ENCODE results near the gene TENT4A.
A peak's percentile ranks its signal among the peaks of the same experiment; 100 is the strongest.

The TENT4A gene

DNA sequence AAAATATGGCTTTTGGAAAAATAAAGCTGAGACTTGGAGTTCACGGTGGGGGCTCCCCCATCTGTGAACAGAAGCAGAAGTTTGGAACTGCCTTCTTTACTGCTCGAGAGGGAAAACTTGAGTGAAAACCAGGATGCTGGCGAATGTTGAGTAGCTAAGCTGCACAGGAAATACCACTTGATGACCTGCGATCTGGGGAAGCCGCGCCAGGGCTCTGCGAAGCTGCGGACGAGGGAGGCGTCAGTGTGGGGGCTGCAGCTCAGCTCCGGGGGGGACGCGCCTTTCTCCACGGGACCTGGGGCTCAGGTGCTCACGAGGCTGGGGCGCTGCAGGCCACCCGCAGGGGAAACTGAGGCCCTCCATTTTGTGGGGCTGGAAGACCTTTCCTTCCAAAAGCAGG lies 62.3 kb downstream of the TENT4A start:
- no peak for DNase-seq

DNA sequence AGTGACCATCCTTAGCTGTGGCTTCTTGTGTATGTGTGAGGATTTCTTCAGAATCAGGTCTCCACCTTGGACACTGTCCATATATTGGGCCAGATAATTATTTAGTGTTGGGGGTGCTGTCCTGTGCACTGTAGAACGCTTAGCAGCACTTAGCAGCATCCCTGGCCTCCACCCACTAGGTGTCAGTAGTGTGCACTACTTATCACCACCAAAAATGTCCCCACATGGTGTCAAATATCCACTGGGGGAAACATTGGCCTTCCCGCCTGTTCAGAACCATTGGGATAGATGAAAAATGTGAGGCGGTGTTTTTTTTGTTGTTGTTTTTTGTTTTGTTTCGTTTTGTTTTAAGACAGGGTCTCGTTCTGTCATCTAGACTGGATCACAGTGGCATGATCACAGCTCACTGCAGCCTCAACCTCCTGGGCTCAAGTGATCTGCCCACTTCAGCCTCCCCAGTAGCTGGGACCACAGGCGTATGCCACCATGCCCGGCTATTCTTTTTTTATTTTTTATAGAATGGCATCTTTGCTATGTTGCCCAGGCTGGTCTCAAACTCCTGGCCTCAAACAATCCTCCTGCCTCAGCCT lies 67.7 kb downstream of the TENT4A start:
- peak; percentile 21 for DNase-seq

DNA sequence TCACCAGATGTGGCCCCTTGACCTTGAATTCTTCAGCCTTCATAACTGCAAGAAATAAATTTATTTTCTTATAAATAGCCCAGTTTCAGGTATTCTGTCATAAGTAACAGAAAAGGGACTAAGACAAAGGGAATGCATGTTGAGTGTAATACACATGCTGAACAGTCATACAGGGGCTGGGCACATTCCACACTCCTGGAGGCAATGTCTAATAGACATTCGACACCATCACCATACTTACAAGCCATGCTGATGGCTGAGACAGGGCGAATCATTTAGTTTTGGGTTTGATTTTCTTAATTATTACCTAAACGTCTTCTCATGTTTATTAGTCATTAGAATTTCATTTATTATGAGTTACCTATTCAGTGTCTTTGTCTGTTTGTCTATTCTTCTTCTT lies 68.5 kb downstream of the TENT4A start:
- DNase-seq = no peak

DNA sequence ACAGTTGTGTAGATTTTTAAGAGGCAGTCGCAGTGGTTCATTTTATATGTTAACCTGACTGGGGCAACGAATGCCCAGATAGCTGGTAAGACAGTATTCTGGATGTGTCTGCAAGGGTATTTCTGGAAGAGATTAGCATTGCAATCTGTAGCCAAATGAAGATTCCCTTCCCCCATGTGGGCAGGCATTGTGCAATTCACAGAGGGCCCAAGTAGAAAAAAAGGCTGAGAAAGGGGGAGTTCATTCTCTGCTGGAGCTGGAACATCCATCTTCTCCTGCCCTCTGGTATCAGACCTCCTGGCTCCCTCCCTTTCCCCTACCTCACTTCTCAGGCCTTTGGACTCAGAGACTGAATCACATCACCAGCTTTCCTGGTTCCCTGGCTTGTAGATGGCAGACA lies 70.6 kb downstream of the TENT4A start:
- no peak for DNase-seq

DNA sequence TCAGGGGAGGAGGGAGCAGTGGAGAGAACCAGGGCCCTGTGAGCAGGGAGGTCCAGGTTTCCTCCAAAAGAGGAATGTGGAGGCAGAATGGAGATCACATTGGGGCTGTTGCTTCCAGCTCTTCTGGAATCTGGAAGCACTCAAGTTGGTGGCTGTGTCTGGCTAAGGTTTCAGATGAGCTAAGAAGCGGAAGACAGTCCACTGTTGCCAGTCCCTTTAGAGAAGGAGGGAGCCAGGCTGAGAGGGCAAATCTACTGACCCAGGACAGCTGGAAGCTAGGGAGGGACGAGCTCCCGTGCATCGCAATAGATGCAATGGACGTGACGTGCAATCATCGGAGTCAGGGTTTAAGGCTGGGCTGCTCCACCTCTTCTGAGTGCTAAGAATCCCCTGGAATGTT lies 71.2 kb downstream of the TENT4A start:
- DNase-seq = no peak

DNA sequence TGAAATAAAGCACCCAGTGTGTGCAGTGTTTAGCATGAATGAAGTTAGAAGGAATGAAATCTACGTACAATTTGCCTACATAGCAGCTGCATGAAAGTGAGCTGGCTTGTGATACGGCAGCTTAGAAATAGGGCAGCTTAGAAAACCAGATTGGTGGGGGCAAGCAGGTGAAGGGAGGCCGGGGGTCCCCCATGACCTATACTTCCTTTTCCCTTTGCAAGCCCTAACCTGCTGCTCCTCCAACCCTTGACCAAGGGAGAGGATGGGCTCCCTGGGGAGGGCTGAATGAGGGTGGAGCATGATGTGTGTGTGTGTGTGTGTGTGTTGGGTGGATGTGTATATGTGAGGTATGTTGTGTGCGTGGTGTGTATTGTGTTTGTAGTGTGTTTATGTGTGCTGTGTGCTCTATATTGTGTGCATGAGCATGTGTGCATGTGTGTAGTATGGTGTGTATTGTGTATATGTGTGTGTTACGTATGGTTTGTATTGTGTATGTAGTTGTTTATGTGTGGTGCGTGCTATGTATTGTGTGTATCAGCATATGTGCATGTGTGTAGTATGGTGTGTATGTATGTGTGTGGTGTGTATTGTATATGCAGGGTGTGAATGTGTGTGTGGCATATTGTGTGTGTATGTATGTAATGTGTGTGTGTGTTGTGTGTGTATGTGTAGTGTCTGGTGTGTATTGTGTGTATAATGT lies 72.1 kb downstream of the TENT4A start:
- no peak for DNase-seq

DNA sequence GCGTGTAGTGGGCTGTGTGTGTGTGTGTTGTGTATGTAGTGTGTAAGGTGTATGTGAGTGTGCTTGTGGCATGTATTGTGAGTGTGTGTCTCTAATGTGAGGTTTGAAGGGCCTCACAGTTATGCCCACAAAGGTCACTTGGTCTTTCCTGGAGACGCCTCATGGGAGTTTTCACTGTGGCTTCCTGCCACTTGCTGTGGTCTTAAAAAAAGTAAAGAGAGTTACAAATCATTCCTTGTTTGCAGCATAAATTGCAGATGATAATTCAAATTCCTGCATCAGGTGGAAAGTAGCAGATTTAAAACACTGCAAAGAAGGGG lies 72.6 kb downstream of the TENT4A start:
- DNase-seq = no peak

DNA sequence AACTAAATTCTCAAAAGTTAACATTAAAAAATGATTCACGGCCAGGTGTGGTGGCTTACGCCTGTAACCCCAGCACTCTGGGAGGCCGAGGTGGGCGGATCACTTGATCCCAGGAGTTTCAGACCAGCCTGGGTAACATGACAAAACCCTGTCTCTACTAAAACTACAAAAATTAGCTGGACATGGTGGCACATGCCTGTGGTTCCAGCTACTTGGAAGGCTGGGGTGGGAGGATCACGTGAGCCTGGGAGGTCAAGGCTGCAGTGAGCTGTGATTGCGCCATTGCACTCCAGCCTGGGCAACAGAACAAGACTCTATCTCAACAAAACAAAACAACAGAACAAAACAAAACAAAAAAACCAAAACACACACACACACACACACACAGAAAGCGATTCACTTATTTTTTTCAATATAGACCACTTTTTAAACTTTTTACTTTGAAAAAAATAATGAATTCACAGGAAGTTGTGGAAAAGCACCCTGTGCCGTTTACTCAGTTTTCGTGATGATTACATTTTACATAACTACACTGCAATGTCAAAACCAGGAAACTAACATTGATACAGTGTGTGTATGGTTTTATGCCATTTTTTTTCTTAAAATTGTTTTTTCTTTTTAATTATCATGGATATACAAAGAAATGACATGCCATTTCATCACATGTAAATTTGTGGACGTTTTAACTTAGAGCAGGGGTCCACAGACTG lies 73.7 kb downstream of the TENT4A start:
- no peak for DNase-seq

DNA sequence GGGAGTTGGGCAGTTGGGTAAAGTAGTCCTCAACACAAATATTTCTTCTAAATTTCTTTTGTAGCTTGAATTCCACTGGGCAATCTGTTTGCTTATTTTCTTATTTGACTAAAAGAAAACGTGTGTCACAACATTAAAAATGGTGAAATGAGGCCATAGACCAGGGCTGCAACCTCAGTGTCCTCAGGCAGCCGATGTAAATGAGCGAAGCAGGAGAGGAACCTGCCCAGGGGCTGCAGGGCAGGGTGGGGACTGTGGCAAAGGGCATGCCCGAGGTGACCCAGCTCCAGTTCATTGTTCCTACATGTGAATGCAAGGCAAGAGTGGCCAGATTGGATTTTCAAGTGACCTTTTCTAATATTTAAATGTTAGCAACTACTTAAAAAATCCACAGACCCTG lies 74.7 kb downstream of the TENT4A start:
- DNase-seq = no peak

DNA sequence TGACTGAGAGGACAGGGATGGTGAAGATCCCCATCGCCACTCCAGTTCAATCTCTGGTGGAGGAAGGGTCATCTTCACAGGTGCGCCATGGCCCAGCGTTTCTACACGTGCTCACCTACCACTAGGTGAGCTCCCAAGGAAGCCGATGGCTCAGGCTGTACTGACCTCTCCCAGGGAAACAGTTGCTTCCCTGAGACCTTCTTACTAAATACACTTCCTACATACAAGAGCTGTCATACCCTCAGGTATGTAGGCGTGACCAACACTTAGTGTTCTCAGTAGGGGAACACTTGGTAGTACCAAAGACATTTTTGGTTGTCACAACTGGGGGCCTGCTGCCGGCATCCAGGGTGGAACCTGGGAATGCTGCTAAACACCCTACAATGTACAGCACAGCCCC lies 75.2 kb downstream of the TENT4A start:
- no peak for DNase-seq

DNA sequence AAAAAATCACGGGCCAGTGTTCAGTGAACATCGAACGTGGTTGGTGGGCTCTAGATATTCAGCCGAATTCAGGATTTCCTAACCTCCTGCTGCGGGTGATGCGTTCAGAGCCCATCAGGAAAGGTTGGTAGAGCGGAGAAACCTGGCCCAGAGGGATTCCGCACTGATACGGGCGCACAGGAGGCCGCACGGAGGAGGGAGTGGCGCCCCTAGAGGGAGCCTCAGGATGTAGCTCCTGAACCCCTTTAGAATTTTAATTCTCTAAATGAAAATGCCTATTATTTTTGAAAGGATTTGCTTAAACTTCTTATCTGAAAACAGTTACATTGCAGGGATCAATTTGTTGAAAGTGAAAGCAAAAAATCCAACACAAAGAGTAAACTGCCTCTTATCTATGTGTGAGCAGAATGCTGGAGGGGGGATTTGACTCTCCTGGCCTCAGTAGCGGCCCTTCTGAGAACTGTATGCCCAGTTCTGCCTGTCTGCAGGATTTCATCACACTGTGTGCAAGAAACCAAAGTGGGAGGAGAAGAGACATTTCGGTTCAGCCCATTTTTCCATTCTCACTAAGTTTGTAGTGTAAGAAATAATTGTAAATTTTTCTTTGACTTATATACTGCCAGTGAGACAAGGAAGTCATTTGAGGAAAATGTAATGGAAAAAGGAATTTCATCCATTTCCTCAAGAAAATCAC lies 75.9 kb downstream of the TENT4A start:
- DNase-seq = no peak

DNA sequence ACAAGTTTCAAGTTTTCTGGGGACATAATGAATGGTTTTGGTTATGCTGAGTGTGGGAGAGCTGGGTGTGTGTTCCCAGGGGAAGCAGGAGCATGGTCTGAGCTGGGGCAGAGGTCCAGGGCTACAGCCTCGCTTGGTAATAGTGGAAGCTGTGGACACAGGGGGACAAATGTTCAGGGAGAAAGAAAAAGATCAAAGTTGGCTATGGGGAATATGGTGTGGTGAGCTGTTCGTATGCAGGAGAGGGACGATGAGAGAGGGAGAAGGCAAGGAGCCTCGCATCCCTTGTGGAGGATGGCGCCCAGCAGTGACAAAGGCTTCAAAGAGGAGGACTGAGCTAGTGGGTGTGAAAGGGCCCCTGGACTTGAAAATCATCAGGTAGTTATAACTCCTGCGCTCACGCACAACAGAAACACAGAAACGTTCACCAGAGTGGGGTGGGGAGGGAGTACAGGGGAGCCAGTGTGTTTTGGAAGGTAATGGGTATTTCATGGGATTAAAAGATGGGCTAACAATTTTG lies 77.2 kb downstream of the TENT4A start:
- DNase-seq = no peak

DNA sequence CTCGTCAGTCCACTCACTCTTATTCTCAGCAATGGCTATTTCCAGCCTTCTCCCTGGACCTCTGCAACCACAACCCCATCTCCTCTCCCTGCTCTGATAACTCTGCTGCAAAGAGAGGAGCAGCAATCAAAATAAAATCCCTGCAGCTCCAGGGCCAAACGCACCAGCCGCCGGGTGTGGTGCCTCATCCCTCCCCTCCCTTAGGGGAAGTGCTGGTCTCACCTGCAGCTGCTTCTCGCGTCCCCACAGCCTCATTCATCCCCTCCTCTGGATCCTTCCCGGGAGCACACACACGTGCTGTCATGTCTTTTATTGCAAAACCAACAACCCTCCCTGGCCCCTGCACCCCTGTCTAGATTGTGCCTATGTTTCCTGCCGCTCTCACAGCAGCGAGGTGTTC lies 77.8 kb downstream of the TENT4A start:
- no peak for DNase-seq

DNA sequence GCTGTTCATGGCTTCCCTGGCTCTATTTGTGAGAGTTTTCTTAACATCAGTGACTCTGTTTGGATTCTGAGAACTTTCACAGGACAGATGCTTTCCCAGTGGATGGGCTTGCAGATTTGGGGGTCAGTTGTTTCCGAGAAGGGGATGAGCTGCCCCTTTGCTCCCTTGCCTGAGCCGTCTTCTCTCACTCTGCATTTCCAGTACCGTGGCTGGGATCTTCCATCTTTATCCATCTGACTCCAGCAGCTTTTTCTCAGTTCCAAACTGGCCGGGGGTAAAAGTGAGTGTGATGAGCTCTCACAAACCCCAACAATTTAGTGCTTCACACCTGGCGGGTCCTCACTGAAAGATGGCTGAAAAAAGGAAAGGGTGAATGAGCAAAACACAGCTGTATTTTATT lies 79.1 kb downstream of the TENT4A start:
- DNase-seq = no peak

DNA sequence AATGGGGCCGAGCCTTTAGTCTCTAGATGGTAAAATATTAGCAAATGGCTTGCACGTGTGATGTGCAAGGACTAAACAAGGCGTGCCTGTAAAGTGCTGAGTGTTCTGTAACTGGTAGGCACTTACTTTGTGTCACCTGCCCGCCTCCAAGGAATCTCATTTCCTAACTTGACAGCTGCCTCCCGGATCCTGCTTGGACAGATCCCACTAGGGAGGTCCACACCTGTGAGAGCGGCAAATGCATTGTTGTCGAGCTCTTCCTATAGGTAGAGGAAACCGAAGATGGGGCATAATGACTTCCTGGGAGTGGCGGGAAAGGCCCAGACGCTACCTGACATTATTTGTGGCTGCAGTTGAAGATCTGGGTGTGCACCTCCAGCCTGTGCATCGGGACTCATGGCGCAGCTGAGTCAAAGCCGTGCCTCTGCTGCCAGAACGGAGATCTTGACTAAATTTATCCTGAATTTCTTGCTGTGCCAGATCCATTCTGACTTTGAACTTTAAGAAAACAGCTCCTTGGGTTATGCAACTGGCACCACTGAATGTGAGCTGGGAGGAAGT lies 79.8 kb downstream of the TENT4A start:
- DNase-seq = no peak

DNA sequence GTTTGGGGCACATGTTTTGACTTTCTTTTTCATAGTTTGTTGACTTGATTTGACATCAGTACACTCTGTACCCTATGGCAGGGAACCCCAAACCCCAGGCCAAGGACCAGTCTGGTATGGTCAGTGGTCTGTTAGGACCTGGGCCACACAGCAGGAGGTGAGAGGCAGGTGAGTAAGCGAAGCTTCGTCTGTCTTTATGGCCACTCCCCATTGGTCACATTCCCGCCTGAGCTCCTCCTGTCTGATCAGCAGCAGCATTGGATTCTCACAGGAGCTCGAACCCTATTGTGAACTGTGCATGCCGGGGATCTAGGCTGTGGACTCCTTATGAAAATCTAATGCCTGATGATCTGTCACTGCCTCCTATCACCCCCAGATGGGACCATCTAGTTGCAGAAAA lies 88.0 kb downstream of the TENT4A start:
- no peak for DNase-seq

DNA sequence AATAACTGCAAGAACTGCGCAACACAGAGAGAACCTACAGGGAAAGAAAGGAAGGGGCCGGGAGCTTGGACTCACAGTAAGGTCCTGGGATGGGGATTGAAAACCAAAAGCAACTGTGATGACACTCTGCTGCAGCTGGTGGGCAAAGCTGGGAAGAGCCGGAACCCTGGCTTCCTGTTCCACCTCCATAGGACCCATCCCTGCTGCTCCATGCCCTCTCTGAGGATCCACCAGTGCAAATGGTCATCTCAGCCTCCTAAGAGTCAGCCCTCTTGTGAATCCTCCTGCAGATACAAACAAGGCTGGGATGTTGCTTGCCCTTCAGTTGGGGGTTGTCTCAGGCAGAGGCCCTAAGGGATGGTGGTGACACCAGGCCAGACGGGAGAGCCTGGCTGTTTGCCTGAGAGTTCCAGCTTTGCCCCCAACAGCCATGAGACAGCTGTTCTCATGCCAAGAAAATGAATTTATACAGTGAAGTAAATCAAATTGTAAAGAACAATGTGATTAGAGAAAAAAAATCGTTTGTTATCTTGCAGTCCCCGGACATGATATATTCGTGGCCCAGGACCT lies 90.8 kb downstream of the TENT4A start:
- no peak for DNase-seq

DNA sequence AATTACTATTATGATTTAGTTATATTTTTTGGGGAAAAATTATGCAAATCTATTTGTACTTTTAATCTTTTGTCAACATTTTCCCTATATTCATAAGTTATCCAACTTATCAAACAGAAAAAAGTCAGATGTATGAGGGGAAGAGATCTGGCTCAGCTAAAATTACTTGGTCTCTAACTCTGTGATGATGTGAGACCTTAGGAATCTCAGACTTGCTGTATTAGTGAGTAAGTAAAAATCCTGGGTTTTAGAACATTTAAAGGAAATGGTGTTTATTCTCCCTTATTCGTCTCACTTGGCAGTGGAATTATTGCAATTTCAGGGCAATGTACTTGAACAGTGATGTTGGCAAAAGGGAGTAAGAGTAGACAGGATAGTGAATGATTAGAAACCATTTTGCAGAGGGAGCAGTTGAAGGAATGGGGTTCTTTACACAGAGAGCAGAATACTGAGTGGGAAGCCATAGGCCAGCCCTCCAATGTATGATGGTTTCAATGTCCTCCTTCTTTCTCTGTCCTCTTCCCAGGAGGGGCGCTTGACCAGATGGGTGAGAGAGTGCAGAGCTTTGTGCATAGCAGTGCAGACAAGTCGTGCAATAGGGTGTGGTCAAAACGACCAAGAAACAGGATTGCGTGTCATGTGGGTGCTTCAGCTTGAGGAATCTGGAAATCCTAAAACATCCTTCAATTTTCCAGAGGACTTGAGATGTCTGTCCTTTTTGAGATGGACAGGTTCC lies 91.7 kb downstream of the TENT4A start:
- no peak for DNase-seq

DNA sequence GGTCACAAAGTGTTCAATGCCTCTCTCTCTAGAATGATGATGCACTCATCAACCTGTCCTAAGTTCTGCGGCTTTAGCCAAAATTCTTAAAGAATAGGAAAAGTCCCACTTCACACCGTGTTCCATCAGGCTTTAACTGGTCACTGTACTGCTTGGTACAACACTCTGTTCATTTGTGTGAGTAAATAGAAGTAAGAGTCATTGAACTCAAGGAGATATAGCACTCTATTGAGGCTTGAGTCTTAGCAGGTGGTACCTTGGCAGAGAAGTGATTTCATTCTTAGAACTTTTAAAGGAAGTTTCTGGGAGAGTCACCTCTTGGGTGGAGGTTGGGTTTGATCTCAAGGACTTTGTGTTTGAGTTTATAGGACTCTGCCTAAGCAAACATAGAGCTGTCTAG lies 92.6 kb downstream of the TENT4A start:
- no peak for DNase-seq
